ENCODE results near the gene WNT16. TPM values are rescaled to one million over a fixed set of nuclear protein-coding genes. Genes with fewer than 3 reads are reported as not detected.

Gene WNT16
- total RNA-seq, 2 donors from 2014 or later: 0.11 TPM; not detected in 1

GRCh38 chr7:121294448-121294992 is 34.3 kb upstream of the WNT16 start:
- intact Hi-C loops (cut with DNase I): no loop called here

GRCh38 chr7:121297843-121298242 is 31.0 kb upstream of the WNT16 start:
- Histone ChIP-seq H3K4me3 (no peak overlapping the region), H3K36me3 (no peaks in the 10 kb centered on the region), H3K4me1 (no peaks in the 10 kb centered on the region), H3K27me3 (no peaks in the 10 kb centered on the region), H3K27ac (no peak overlapping the region), H3K9ac (ENCODE audit: low read depth in 2 of 2, low read length in 2 of 2) (no peak overlapping the region), H3K9me3 (no peaks in the 10 kb centered on the region)
- no peak for DNase-seq
- intact Hi-C loops (cut with DNase I): no loop called here
- no peak for TF ChIP-seq CTCF (IDR thresholded peaks at IDR 0.05)

More at GRCh38 chr7:121294448-121294992, 34.3 kb upstream of the WNT16 start:
- DNase-seq: no peak
- Histone ChIP-seq H3K9me3 (no peaks in the 10 kb centered on the region), H3K36me3 (no peaks in the 10 kb centered on the region), H3K4me3 (no peak overlapping the region), H3K27me3 (no peaks in the 10 kb centered on the region), H3K4me1 (no peaks in the 10 kb centered on the region), H3K9ac (ENCODE audit: low read depth in 2 of 2, low read length in 2 of 2) (no peak overlapping the region), H3K27ac (no peak overlapping the region)
- TF ChIP-seq CTCF (IDR thresholded peaks at IDR 0.05): no peak

- H3K36me3 ChIP-seq: no peaks in the 10 kb centered on the region
- no peaks in the 10 kb centered on the region for H3K9me3 ChIP-seq
- no peak overlapping the region for H3K4me3 ChIP-seq
- no peaks in the 10 kb centered on the region for H3K4me1 ChIP-seq
- no peak overlapping the region for H3K9ac ChIP-seq (ENCODE audit: low read depth in 2 of 2, low read length in 2 of 2)
- intact Hi-C loops (cut with DNase I): no loop called here
- TF ChIP-seq CTCF (IDR thresholded peaks at IDR 0.05): no peak
- H3K27ac ChIP-seq: no peak overlapping the region
- no peak for DNase-seq
- H3K27me3 ChIP-seq: no peaks in the 10 kb centered on the region
Measured at GRCh38 chr7:121298831-121299239, 30.0 kb upstream of the WNT16 start.

- no peak overlapping the region for H3K27ac ChIP-seq
- H3K27me3 ChIP-seq: no peaks in the 10 kb centered on the region
- H3K4me3 ChIP-seq: no peak overlapping the region
- intact Hi-C loops (cut with DNase I): no loop called here
- H3K9ac ChIP-seq (ENCODE audit: low read depth in 2 of 2, low read length in 2 of 2): no peak overlapping the region
- no peaks in the 10 kb centered on the region for H3K36me3 ChIP-seq
- TF ChIP-seq CTCF (IDR thresholded peaks at IDR 0.05): no peak
- no peaks in the 10 kb centered on the region for H3K9me3 ChIP-seq
- DNase-seq: no peak
- no peaks in the 10 kb centered on the region for H3K4me1 ChIP-seq
Measured at GRCh38 chr7:121300685-121301420, 27.9 kb upstream of the WNT16 start.

GRCh38 chr7:121301446-121302213 is 27.2 kb upstream of the WNT16 start:
- no peak for DNase-seq
- no peaks in the 10 kb centered on the region for H3K27me3 ChIP-seq
- H3K9me3 ChIP-seq: no peaks in the 10 kb centered on the region
- intact Hi-C loops (cut with DNase I): no loop called here
- no peaks in the 10 kb centered on the region for H3K4me1 ChIP-seq
- no peak overlapping the region for H3K9ac ChIP-seq (ENCODE audit: low read depth in 2 of 2, low read length in 2 of 2)
- H3K4me3 ChIP-seq: no peak overlapping the region
- TF ChIP-seq CTCF (IDR thresholded peaks at IDR 0.05): no peak
- H3K36me3 ChIP-seq: no peaks in the 10 kb centered on the region
- no peak overlapping the region for H3K27ac ChIP-seq
